PFSK-1 (cell line): ENCODE measurements around the gene TBX2.

ENCODE experiments used
- FOXP2 ChIP-seq: optimal IDR thresholded peaks from 2 replicates; pipeline ENCODE3; 2011; ENCODE audit warnings: borderline replicate concordance, control low read depth, inconsistent platforms; ENCODE audit not compliant: insufficient read depth; ENCODE audit errors: extremely low read length, extremely low read depth
- POLR2AphosphoS5 ChIP-seq: IDR thresholded peaks from 2 replicates; pipeline ENCODE4 v1.6.1; 2012; ENCODE audit warnings: low read depth, mild to moderate bottlenecking, control low read depth, low read length, moderate library complexity
- SIN3A ChIP-seq: IDR thresholded peaks from 2 replicates; pipeline ENCODE4 v1.6.1; 2012; ENCODE audit warnings: mild to moderate bottlenecking, low read length, moderate library complexity, borderline replicate concordance; ENCODE audit not compliant: insufficient read depth
- TAF1 ChIP-seq: IDR thresholded peaks from 2 replicates; pipeline ENCODE4 v1.6.1; 2012; ENCODE audit warnings: low read length, control low read depth, borderline replicate concordance; ENCODE audit not compliant: insufficient read depth
- TF ChIP-seq, protein P1 (sequence below), 2 experiments: IDR thresholded peaks; 2 replicates each; pipeline versions ENCODE4 v1.6.1 to v1.8.0; 2011 to 2012; ENCODE audit warnings: low read depth in 2 of 2, low read length in 2 of 2, control low read depth in 1 of 2, inconsistent platforms in 1 of 2, mild to moderate bottlenecking in 1 of 2, moderate library complexity in 1 of 2; ENCODE audit not compliant: insufficient read depth in 1 of 2

Gene TBX2

GRCh38 chr17:61447358-61447757 is 47.7 kb downstream of the TBX2 start:
- no peak for TF ChIP-seq TAF1
- TF ChIP-seq FOXP2: no peak
- no peak for TF ChIP-seq POLR2AphosphoS5
- TF ChIP-seq, protein P1, sequence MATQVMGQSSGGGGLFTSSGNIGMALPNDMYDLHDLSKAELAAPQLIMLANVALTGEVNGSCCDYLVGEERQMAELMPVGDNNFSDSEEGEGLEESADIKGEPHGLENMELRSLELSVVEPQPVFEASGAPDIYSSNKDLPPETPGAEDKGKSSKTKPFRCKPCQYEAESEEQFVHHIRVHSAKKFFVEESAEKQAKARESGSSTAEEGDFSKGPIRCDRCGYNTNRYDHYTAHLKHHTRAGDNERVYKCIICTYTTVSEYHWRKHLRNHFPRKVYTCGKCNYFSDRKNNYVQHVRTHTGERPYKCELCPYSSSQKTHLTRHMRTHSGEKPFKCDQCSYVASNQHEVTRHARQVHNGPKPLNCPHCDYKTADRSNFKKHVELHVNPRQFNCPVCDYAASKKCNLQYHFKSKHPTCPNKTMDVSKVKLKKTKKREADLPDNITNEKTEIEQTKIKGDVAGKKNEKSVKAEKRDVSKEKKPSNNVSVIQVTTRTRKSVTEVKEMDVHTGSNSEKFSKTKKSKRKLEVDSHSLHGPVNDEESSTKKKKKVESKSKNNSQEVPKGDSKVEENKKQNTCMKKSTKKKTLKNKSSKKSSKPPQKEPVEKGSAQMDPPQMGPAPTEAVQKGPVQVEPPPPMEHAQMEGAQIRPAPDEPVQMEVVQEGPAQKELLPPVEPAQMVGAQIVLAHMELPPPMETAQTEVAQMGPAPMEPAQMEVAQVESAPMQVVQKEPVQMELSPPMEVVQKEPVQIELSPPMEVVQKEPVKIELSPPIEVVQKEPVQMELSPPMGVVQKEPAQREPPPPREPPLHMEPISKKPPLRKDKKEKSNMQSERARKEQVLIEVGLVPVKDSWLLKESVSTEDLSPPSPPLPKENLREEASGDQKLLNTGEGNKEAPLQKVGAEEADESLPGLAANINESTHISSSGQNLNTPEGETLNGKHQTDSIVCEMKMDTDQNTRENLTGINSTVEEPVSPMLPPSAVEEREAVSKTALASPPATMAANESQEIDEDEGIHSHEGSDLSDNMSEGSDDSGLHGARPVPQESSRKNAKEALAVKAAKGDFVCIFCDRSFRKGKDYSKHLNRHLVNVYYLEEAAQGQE (IDR thresholded peaks at IDR 0.05; ENCODE audit: insufficient read depth in 1 of 2, low read depth in 2 of 2, low read length in 2 of 2): no peak
- TF ChIP-seq SIN3A: no peak

DNA sequence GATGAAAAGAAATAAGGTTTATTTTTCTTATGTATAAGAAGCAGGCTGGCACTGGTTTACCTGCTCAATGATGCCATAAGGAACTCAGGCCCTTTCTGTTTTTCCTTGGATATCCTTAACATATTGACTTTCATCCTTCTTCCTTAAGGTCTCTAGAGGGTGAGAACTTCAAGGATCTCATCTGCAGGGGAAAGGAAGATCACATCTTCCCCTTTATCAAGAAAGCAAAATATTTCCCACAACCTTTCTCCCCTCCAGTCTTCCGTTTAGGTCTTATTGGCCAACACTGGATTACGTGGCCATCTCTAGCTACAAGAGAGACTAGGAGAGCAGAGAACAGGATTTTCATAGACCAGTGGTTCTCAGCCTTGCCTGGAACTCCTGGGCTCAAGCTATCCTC is 48.4 kb downstream of the TBX2 start:
- TF ChIP-seq SIN3A: no peak
- TF ChIP-seq, protein P1 (IDR thresholded peaks at IDR 0.05; ENCODE audit: insufficient read depth in 1 of 2, low read depth in 2 of 2, low read length in 2 of 2): no peak
- no peak for TF ChIP-seq POLR2AphosphoS5
- TF ChIP-seq FOXP2: no peak
- no peak for TF ChIP-seq TAF1

DNA sequence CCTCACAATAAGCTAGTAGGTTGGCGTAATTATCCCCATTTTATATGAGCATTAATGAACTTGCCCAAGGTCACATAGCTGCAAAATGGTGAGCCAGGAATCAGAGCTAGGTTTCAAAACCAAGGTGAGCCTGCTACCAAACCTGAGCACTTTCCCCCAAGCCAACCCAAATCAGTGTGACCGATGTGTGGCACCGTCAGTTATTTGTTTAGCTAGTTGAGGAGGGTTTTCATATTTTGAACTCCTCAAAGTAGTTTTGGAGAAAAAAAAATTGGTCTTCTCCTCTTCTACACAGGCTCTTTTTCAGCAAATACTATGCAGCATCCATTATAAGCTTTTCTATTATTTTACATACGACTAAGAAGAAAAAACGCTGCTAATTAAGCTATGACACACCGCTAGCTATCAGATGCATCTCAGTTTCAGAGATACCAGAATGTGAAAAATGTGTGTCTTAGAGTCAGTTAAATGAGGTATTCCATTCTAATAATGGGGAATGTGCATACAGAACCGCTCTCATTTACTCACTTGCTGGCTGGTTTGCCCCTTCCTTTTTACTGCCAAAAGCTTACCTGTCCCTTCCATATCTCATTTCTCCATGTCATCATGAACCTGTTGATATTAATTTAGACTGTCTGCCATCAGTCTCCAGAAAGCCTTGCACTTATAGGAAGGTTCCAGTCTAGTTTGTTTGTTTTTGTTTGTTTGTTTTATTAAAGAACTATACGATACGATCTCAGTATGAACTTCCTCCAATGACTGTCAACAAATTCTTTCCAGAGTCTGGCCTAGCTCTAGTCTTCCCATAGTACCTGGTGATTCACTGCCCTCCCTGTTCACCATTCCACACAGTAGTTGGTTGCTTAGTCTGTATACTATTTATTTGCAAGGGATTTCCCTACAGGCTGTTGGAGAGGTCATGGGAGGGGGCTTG is 50.3 kb downstream of the TBX2 start:
- no peak for TF ChIP-seq FOXP2
- no peak for TF ChIP-seq TAF1
- TF ChIP-seq, protein P1 (IDR thresholded peaks at IDR 0.05; ENCODE audit: insufficient read depth in 1 of 2, low read depth in 2 of 2, low read length in 2 of 2): no peak
- TF ChIP-seq POLR2AphosphoS5: no peak
- TF ChIP-seq SIN3A: no peak

GRCh38 chr17:61450641-61451537 is 51.2 kb downstream of the TBX2 start:
- TF ChIP-seq SIN3A (no peak), FOXP2 (no peak), TAF1 (no peak), POLR2AphosphoS5 (no peak)
- TF ChIP-seq, protein P1 (IDR thresholded peaks at IDR 0.05; ENCODE audit: insufficient read depth in 1 of 2, low read depth in 2 of 2, low read length in 2 of 2): no peak
